DMS53 treated with DMSO at 0.1 percent for 48 hours (cell line): ENCODE data around the gene JAG1.
"Not testable (repeated sequence)": the region's sequence is repeated elsewhere in the genome, so short reads cannot be mapped to it uniquely, and the experiment has no call there.

Experiments
- DNase-seq: peaks from one replicate; lab custom pipeline; 2025; ENCODE audit not compliant: unreplicated experiment; lab: John Stamatoyannopoulos, UW

The JAG1 gene

DNA sequence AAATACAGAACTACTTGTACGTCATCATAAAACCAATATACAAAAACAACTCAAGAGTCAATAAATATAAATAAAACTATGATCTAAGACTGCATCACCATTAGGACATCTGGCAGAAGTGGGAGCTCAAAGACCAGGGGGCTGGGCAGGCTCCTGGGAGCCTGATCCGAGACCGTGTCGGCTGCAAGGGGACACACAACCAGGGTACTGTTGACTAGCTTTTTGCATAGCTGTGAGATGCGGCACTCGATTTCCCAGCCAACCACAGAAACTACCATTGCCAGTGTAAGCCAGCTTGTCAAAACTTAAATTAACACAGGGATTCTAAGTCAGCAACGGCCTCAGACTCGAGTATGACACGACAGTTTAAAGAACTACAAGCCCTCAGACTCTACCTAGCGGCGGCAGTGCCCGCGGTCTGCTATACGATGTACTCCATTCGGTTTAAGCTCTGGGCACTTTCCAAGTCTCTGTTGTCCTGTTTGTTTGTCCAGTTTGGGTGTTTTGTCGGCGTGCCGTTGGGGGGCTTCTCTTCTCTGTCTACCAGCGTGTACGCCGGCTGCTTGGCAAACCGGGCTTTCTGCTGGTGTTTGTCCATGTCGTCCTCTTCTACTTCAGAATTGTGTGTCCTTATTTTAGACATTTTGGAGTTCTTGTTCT is 34.6 kb downstream of the JAG1 start:
- no peak for DNase-seq

DNA sequence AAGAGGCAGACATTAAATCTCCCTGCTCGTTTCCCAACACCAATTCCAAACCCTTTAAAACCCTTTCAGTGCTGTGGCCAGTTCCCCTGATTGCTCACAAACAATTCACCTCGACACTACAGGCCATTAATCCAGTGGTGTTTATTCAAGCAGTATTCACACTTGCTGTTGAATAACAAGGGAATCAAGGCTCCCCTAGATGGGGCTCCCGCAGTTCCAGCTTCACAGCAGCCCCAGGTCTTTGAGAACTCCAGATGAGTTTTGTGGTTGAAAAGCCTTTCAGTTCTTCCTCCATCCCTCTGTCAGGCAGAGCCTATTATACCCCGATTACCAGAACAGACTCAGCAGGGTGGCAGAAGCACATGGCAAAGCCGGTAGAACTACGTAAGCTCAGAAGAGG is 36.2 kb downstream of the JAG1 start:
- DNase-seq = no peak

DNA sequence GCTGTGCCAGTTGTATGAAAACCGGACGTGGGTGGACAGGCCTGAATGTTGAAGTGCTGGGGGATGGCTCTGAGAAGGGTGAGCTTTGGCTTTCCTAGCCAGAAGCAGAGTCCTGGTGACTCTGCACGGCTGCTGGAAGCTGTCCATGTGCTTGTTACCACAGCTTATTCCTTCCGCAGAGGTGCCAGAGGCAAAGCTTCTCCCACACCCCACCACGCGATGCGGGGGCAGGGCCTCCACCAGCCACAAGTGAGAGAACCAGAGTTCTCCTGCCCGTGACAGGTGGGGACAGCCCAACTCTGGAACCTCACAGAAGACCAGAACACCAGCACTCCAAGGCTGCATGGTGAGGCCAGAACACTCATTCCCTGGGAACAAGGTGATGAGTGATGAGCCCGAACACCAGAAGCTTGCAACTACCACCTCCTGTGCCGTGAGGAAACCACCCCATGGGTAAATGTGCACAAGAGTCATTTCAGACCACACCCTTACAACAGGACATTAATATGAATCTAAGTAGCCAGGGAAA is 36.7 kb downstream of the JAG1 start:
- DNase-seq = no peak

DNA sequence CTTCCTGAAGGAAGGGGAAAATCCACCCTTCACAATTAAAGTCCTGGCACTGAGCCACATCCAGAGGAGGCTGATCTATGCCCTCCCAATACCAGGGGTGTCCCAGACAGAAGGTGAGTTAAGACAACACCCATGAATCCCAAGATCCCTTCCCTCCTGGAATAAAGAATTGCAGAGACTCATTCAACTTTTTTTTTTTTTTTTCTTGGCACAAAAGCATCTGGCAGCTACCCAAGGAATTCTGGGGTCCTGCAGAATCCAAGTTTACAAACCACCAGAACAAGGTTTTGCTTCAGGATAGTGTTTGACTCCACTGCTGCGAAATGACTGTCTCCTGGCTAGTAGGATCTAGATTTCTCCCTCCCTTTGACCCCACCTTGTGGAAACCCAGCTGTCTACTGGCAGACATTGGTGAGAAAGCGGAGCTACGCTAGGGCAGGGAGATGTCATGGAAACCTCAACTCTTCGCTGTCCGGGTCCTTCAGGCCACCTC is 37.4 kb downstream of the JAG1 start:
- no peak for DNase-seq

DNA sequence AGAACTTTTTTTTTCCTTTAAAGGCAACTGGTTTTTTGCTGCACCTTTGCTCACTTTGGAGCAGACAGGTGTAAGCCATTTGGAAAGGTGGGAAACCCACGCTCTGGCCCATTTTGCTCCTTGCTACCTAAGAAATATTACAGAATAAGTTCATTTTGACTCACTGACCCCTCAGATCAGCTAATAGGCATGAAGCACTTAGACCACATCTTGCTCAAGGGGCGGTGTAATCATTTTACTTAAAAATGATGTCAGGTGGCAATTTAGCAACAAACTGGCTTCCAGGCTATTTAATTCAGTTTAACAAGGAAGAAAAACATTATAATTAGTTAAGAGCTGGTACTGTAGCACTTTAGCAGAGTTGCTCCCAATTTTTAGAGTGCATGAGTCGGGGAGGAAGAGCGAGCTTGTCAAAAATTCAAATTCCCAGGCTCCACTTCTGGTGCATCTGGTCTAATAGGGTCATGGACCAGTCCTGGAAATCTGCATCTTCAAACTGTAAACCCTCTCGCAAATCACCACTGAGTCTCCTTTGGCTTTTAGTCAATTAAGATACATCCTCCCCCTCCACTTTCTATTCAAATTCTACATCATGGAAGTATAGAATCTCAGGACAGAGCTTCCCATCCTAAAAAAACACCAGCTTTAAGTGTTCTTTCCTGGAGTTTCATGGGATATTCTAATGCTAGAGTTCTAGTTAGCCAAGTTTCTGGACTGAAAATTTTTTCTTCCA is 38.2 kb downstream of the JAG1 start:
- DNase-seq = no peak

DNA sequence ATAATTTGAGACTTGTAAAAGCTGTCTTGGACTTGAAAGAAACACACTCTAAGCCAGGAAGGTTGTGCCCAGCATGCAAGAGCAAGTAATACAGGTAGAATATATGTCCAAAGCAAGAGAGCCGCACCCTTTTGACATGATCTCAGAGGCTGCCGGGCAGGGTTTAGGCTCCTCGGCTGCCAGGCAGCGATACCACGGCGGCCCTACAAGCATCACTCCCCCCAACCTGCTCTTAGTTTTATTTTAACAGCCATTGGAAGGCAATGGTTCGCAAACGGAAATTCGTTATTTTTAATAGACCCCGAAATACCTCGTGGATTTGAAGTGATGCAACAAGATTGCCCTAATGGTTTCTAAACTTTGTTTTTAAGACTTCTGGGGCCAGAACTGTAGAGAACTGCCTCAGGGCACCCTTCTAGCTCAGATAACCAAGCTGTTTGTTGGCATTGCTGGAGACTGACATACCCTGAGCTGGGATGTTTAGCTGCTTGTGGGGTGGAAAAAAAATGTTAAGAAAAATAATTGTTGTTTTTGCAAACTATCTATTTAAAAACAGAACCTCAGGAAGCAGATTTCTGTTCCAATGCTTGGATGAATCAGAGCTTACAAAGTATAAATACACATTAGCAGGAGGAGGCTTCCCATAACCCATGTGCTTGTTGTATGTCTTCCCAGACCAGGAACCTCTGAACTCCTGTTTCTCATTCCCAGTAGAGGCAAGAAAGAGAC is 39.0 kb downstream of the JAG1 start:
- no peak for DNase-seq

DNA sequence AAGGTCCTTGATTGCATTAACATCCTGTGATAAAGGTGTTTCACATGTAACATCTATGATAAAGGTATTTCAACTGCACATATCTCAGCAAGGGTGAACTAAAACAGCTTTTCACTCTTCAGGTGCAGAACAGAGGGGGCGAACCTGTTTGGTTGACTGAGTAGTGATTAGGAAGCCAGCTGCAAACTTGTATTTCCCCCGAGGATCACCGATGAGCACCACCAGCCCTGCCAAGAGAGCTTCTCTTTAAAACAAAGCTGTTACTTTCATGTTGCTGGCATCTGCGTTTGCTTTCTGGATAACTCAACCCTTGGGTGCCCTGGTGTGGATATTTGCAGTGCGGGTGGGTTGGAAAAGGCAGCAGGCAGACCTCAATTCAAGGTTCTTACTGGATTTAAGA is 39.6 kb downstream of the JAG1 start:
- DNase-seq = no peak

DNA sequence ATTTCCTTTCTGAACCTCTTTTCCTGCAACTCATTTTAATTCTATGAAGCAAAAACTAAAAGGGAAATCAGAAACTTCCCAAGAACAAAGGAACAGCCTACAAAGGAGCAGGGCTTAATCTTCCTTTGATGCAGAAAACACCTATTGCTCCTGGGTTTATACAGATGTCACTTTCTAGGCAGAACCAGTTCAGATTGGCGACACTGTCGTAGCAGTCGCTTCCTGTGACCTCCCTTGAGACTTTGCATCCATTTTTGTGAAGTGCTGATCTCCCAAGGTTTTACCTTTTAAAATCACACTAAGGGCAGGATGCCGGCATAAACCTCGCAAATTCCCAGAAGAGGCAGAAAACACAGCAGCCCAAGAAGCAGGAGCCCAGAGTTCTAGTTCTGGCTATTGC is 40.1 kb downstream of the JAG1 start:
- no peak for DNase-seq

DNA sequence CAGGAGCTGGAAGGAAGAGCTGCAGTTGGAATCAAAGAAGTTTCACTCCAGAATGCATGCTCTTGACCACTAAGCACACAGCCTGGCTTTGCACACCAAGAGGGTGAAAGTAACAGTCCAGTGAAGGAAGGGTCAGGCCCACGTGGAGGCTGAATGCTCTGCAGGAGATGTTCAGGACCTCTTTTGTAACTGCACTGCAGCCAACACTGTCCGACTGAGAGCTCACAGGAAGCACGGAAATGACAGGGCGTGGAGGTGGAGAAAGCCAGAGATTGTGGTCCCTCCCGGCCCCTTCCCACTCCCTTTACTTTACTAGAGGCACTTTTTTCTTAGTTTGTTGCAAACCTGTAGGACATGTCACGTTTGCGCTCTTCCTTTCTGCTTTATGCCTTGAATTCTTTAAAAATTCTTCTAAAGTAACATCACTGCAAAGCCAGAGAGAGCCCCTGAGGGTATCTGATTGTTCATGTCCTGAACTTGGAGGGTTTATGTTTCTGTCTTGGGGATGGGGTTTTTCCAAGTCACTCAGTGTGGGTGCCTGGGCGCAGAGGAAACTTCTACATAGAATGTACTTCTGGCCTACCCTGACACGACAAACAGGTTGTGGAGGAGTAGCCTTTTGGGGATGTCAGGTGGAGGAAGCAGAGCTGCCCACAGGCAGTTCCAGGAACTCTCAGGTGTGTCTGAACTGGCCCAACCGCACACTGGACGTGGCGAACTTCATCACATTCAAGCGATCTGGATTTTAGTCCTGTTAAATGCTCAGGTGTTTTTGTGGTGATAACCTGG is 40.9 kb downstream of the JAG1 start:
- no peak for DNase-seq

DNA sequence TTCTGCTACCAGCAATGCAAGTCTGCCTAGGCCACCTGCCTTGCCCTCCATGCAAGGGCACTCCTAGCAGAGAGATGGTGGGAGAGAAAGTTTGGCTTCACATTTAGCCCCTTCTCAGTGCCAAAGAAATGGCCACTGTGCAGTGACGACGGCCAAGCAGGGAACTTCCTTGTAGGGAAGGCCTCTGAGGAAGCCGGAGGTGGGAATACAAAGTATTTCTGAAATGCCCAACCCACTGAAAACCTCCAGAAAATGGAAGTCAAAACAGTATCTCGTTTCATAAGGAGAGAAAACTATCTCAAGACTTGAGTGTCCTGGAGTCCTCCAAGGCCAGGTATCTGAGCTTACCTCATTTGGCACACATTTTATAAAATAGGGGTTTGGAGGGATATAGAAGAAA is 42.7 kb downstream of the JAG1 start:
- DNase-seq = no peak

DNA sequence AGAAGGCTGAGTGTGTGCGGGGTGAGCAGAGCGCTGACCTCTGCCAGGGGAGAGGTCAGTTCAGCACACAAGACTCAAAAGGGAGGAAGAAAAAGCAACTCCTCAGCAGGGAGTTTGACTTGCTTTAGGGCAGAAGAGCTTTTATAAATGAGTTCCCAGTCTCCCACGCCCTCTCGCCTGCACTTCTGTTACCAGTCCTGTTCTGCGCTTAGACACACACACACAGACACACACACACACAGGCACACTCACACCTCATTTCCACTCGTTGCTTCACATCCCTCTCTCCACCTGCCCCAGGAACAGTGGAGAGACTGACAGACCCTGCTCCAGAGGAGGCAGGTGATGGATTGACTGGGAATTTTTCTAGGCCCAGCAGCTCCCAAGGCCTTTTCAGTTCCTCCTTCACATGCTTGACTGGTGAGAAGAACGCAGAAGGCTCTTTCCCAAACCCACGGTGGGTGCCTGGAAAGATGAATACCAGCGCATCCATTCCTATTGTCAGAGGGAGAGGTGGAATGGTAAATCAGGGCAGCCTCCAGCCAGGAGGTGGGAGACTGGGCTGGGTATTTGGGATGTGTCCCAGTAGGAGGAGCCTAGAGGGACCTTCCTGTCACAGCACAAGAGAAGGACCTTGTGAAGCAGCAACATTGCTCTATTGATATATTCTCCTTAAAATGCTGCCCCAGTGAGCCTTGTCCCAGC is 43.7 kb downstream of the JAG1 start:
- DNase-seq = no peak

DNA sequence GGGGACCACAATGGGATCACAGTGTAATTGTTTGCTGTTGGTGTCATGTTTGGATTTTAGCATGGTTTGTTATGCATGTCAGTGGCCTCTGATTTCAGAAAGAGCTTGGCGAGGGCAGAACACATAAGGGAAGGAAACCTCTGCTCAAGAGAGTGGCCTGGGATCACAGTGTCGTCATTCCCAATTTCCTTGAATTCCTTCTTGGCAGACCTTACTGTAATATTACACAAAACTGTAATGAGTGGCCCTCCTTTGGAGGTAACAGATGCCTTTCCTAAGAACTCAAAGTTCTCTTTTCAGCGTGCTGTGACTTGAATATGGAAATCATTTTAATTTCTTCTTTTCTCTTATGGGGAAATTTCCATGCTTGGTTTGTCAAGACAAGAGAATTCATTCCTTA is 46.9 kb downstream of the JAG1 start:
- no peak for DNase-seq

DNA sequence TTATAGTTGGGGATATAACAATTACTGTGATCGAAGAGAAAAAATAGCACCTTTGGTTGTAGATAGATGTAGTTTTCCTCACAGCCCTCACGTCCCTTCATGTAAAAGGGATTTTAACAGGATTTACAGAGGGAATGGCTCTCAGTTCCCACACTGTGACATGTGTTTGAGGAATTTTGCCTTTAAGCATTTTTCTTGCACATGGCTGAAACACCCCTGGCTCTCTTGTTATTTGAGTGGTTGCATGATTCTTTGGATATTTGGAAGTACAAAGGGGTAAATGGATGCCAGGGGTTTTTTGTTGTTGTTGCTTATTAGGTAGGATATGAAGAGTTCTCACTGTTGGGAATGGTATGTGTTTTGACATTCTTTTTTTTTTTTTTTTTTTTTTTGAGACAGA is 48.2 kb downstream of the JAG1 start:
- DNase-seq = no peak

DNA sequence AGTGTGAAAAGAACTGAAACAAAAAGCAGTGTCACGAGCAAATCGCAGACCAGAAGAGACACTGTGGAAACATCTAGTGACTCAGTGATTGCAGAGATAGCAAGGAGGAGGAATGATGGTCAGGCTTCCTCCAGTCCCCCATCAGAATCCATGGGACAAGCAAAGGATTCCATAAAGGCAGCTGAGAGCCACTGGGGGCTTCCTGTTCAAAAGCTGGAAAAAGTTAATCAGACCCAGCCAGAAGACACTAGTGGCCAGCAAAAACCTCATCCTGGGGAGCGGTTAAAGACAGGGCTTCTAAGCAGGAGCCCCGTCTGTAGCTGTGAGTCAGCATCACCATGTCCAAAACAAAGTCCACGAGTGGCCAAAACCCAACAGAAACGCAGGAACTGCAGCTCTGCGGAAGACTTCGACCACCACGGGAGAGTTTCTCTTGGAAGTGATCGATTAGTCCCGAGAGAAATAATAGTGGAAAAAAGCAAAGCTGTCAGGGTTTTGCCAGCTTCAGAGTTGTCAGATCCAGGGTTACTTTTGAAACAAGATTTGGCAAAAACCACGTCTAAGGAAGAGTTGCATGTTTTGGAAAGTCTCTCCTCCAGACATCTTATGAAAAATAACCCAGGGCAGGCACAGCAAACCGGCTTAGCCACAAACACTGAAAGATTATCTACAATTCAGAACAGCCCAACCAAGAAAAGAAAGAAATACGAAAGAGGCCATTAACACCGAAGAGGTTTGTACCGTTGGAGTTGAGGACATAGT is 51.0 kb downstream of the JAG1 start:
- DNase-seq = no peak

DNA sequence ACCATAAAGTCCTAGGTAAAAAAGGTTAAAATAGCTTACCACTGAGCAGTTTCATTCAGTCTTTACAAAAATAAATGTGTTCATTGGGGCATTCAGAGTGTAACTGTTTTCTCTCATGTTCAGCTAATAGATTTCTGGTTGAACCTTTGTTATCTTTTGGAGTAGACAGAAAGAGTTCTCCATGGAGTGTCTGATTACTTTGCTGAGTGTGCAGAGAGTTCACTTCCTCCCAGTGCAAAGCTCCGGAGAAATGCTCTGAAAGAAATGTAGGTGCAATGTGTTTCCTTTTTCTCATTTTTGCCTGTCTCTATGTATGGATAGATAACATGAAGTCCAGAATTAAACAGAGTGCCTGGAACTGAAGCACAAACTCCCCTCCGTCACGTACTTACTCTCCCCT is 52.6 kb downstream of the JAG1 start:
- no peak for DNase-seq

DNA sequence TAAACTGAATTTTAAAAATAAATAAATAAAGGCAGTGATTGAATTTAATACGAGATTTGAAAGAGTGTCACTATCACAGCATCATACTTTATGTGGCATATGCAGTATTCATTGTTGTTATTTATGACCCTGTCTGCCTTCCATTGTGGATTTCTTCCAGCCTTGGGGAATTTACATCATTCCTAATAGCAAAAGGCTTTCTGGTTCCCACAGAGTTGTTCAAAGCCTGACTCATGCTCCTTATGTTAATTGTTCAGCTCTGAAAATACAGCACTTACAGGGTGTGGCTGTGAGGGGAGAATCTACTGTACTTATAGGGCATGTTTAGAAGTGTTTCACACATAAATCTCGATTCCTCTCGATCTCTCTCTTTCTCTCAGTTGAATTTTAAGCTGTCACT is 54.4 kb downstream of the JAG1 start:
- DNase-seq = no peak

DNA sequence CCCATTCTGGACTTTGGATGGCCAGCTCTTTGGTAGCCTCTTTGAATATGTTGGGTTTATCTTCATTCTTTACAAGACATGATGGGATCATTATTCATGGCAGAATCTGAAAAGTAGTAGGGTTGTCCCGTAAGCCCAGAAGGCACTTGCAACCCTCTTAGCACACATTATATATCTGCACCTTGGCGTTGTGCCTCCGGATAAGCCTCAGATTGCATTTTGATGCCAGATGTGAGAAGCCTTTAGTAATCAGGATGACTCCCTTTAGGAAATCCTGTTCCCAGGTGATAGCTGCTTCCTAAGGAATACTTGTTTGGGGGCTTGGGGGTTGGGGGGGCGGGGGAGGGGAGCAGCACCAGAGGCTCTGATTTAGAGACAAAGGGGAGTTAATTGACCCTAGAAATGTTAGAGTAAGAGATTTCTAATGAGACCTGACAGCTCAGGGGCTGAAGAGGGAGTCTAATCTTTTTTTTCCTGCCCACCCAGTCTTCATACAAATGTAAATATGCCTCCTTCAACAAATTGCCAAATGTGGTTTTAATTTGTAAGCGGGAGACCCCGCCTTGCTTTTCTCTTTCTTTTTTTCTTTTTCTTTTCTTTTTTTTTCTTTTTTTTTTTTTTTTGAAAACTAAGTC is 55.1 kb downstream of the JAG1 start:
- DNase-seq = no peak

DNA sequence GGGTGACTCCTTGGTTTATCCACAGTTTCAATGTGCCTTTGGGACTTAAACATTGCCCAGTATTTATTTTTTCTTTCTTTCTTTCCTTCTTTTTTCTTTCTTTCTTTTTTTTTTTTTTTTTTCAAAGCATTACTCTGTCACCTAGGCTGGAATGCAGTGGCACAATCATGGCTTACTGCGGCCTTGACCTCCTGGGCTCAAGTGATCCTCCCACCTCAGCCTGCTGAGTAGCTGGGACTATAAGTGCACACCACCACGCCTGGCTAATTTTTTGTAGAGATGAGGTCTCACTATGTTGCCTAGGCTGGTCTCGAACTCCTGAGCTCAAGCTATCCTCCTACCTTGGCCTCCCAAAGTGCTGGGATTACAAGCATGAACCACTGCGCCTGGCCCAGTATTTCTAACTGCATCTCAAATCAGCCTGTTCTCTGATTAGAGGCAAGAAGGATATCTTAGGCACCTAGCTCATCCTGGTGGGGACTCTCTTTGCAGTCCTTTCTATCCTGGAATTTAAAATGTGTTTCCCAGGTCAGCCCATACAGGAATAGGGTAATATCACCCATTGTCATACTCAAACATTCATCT is 56.2 kb downstream of the JAG1 start:
- DNase-seq = not testable (repeated sequence)

DNA sequence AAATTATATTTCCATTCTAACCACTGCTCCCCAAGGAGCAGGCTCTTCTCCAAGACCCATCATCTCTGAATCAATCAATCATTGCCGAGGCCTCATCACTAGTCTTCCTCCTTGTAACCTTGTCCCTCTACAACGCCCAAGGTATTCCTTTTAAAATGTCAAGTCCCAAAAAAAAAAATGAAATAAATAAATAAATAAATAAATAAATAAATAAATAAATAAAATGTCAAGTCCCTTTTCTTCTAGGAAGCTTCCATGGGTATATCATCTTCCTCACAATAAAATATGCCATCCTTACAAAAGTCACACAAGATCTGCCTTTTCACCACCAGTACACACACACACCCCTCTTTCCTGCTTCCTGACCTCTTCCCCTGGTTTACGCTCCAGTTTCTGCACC is 57.6 kb downstream of the JAG1 start:
- no peak for DNase-seq
